Measurements from ENCODE around the gene PPP2R2D. TPM values are rescaled to one million over a fixed set of nuclear protein-coding genes. Genes with fewer than 3 reads are reported as not detected.

Gene PPP2R2D
- total RNA-seq, 6 experiments from 2014 or later: 10.9 to 16.6 (median 14.3) TPM

- ATAC-seq (no peak), DNase-seq (peak in 1 of 3 donors; percentile 23)
- Histone ChIP-seq H3K4me3 (no peak overlapping the region), H3K27me3 (no peaks in the 10 kb centered on the region), H3K27ac (no peak overlapping the region), H3K9me3 (no peaks in the 10 kb centered on the region), H3K36me3 (no peaks in the 10 kb centered on the region), H3K4me1 (peaks cover 0 to 3% (median 0%) of the 10 kb centered on the region in 4 donors)
- TF ChIP-seq, protein P1, sequence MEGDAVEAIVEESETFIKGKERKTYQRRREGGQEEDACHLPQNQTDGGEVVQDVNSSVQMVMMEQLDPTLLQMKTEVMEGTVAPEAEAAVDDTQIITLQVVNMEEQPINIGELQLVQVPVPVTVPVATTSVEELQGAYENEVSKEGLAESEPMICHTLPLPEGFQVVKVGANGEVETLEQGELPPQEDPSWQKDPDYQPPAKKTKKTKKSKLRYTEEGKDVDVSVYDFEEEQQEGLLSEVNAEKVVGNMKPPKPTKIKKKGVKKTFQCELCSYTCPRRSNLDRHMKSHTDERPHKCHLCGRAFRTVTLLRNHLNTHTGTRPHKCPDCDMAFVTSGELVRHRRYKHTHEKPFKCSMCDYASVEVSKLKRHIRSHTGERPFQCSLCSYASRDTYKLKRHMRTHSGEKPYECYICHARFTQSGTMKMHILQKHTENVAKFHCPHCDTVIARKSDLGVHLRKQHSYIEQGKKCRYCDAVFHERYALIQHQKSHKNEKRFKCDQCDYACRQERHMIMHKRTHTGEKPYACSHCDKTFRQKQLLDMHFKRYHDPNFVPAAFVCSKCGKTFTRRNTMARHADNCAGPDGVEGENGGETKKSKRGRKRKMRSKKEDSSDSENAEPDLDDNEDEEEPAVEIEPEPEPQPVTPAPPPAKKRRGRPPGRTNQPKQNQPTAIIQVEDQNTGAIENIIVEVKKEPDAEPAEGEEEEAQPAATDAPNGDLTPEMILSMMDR (IDR thresholded peaks at IDR 0.05): no peak
- TF ChIP-seq POLR2A (IDR thresholded peaks at IDR 0.05): no peak
- intact Hi-C loops (cut with DNase I): no loop called here
- WGBS (ENCODE audit: insufficient coverage, low coverage, low lambda C conversion rate, missing lambda C conversion rate): 59% methylated on average over 18 of the region's 18 CpGs
These were observed 27.7 kb downstream of the PPP2R2D start for GRCh38 chr10:131928248-131929095.

GRCh38 chr10:131929122-131929845 is 28.5 kb downstream of the PPP2R2D start:
- H3K4me1 ChIP-seq: peaks cover 0 to 3% (median 0%) of the 10 kb centered on the region in 4 donors
- no peaks in the 10 kb centered on the region for H3K36me3 ChIP-seq
- intact Hi-C loops (cut with DNase I): no loop called here
- no peaks in the 10 kb centered on the region for H3K9me3 ChIP-seq
- H3K4me3 ChIP-seq: no peak overlapping the region
- TF ChIP-seq, protein P1 (IDR thresholded peaks at IDR 0.05): no peak
- TF ChIP-seq POLR2A (IDR thresholded peaks at IDR 0.05): no peak
- no peaks in the 10 kb centered on the region for H3K27me3 ChIP-seq
- ATAC-seq (peak in 2 of 4 donors; percentile 7 to 17), DNase-seq (peak in 1 of 3 donors; percentile 17)
- H3K27ac ChIP-seq: no peak overlapping the region
- 89% methylated on average over 12 of the region's 23 CpGs for WGBS (ENCODE audit: insufficient coverage, low coverage, low lambda C conversion rate, missing lambda C conversion rate)

- 44% methylated on average over 4 of the region's 4 CpGs for WGBS (ENCODE audit: insufficient coverage, low coverage, low lambda C conversion rate, missing lambda C conversion rate)
- no peaks in the 10 kb centered on the region for H3K9me3 ChIP-seq
- H3K27ac ChIP-seq: no peak overlapping the region
- TF ChIP-seq POLR2A (IDR thresholded peaks at IDR 0.05): no peak
- TF ChIP-seq, protein P1 (IDR thresholded peaks at IDR 0.05): no peak
- intact Hi-C loops (cut with DNase I): no loop called here
- ATAC-seq (no peak), DNase-seq (no peak)
- no peaks in the 10 kb centered on the region for H3K27me3 ChIP-seq
- H3K4me3 ChIP-seq: no peak overlapping the region
- H3K4me1 ChIP-seq: peaks cover 0 to 3% (median 0%) of the 10 kb centered on the region in 4 donors
- H3K36me3 ChIP-seq: no peaks in the 10 kb centered on the region
These were observed 29.3 kb downstream of the PPP2R2D start for GRCh38 chr10:131930150-131930549.

- peaks cover 0 to 3% (median 0%) of the 10 kb centered on the region in 4 donors for H3K4me1 ChIP-seq
- TF ChIP-seq POLR2A (IDR thresholded peaks at IDR 0.05): no peak
- intact Hi-C loops (cut with DNase I): no loop called here
- no peaks in the 10 kb centered on the region for H3K27me3 ChIP-seq
- DNase-seq (no peak), ATAC-seq (no peak)
- H3K9me3 ChIP-seq: no peaks in the 10 kb centered on the region
- no peak overlapping the region for H3K27ac ChIP-seq
- no peak overlapping the region for H3K4me3 ChIP-seq
- WGBS (ENCODE audit: insufficient coverage, low coverage, low lambda C conversion rate, missing lambda C conversion rate): 94% methylated on average over 13 of the region's 16 CpGs
- H3K36me3 ChIP-seq: no peaks in the 10 kb centered on the region
These were observed 29.9 kb downstream of the PPP2R2D start for GRCh38 chr10:131930586-131931330.

All from right lobe of liver (tissue), 6 donors.